Activated B cell treated with CpG ODN at 0.5 μM for 24 hours (primary cell): ENCODE data around the gene ALG9. TPM values are rescaled to one million over a fixed set of nuclear protein-coding genes. Genes with fewer than 3 reads are reported as not detected.

Experiments
- ATAC-seq: fragments of 200-7000 bp; cut with Tn5 transposase; one replicate; pipeline ENCODE4 v1.10.0; 2021; ENCODE audit warnings: low read depth, mild to moderate bottlenecking, moderate library complexity
- CTCF ChIA-PET: fragments of 350-600 bp; sonication (Branson Sonifier 250); formaldehyde crosslinking; loops from one replicate; lab custom pipeline; 2021; ENCODE audit warnings: antibody characterized with exemption; lab: Charles Lee
- POLR2A ChIA-PET: fragments of 350-600 bp; sonication (Branson Sonifier 250); formaldehyde crosslinking; loops from one replicate; lab custom pipeline; 2021; ENCODE audit warnings: antibody characterized with exemption; lab: Charles Lee
- DNase-seq: peaks from one replicate; pipeline ENCODE4 v3.0.0; 2022
- H3K27ac Mint-ChIP-seq: one replicate; pipeline ENCODE4 v1.8.0; 2020; ENCODE audit warnings: mixed read lengths
- H3K27me3 Mint-ChIP-seq: one replicate; pipeline ENCODE4 v1.8.0; 2021; ENCODE audit warnings: mixed read lengths
- H3K36me3 Mint-ChIP-seq: one replicate; pipeline ENCODE4 v1.8.0; 2021; ENCODE audit warnings: low read depth, mixed read lengths
- H3K4me1 Mint-ChIP-seq: one replicate; pipeline ENCODE4 v1.8.0; 2021; ENCODE audit warnings: mixed read lengths
- H3K4me3 Mint-ChIP-seq: one replicate; pipeline ENCODE4 v1.8.0; 2020; ENCODE audit warnings: mild to moderate bottlenecking, mixed read lengths
- H3K9me3 Mint-ChIP-seq: one replicate; pipeline ENCODE4 v1.8.0; 2020; ENCODE audit warnings: mixed read lengths
- intact Hi-C: fragments of 100-400 bp; cut with micrococcal nuclease; formaldehyde crosslinking; loops from one replicate; pipeline ENCODE4 v1.15.1; 2024
- total RNA-seq: library from RNA; stranded (reverse); gene quantifications from 2 replicates; pipeline ENCODE4 v1.2.3, GENCODE V29; 2022
- TF ChIP-seq, protein P1 (sequence below): fragments of 200-600 bp; IDR thresholded peaks from one replicate; pipeline ENCODE4 v1.8.0; 2022; ENCODE audit warnings: antibody characterized with exemption, mild to moderate bottlenecking

Gene ALG9
- total RNA-seq, 1 donor from 2014 or later, result 20.1 TPM

DNA sequence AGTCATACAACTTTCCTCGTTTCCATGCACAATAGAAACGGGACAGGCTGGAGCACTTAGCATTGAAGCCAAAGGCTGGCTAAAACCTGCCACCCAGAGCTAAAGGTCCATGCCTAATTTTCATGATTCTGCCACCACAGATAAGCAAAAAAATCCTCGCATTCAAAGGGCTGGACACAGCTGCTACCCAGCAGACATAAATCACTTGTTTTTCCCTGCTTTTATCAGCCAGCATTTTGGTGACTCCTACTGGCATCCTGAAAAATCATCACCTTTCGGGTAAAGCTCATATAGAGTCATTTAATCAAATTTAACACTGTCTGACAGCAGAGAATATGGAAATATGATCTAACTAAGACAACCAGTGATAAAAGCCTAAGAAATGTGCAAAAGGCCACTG, 37.9 kb downstream of the ALG9 start:
- Mint-ChIP-seq H3K4me3 (no peak overlapping the region), H3K27me3 (no peaks in the 10 kb centered on the region), H3K9me3 (no peaks in the 10 kb centered on the region), H3K36me3 (peaks cover 72% of the 10 kb centered on the region), H3K27ac (no peak overlapping the region), H3K4me1 (no peaks in the 10 kb centered on the region)
- DNase-seq, result no peak
- ChIA-PET POLR2A (no interaction called here), CTCF (interaction anchor here (1.8 kb wide), 1 partner anchor 268 kb away, joined by 4 read pairs; no protein-coding TSS in a partner anchor)
- TF ChIP-seq, protein P1, sequence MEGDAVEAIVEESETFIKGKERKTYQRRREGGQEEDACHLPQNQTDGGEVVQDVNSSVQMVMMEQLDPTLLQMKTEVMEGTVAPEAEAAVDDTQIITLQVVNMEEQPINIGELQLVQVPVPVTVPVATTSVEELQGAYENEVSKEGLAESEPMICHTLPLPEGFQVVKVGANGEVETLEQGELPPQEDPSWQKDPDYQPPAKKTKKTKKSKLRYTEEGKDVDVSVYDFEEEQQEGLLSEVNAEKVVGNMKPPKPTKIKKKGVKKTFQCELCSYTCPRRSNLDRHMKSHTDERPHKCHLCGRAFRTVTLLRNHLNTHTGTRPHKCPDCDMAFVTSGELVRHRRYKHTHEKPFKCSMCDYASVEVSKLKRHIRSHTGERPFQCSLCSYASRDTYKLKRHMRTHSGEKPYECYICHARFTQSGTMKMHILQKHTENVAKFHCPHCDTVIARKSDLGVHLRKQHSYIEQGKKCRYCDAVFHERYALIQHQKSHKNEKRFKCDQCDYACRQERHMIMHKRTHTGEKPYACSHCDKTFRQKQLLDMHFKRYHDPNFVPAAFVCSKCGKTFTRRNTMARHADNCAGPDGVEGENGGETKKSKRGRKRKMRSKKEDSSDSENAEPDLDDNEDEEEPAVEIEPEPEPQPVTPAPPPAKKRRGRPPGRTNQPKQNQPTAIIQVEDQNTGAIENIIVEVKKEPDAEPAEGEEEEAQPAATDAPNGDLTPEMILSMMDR, result no peak
- intact Hi-C loops, result no loop called here
- ATAC-seq, result no peak

DNA sequence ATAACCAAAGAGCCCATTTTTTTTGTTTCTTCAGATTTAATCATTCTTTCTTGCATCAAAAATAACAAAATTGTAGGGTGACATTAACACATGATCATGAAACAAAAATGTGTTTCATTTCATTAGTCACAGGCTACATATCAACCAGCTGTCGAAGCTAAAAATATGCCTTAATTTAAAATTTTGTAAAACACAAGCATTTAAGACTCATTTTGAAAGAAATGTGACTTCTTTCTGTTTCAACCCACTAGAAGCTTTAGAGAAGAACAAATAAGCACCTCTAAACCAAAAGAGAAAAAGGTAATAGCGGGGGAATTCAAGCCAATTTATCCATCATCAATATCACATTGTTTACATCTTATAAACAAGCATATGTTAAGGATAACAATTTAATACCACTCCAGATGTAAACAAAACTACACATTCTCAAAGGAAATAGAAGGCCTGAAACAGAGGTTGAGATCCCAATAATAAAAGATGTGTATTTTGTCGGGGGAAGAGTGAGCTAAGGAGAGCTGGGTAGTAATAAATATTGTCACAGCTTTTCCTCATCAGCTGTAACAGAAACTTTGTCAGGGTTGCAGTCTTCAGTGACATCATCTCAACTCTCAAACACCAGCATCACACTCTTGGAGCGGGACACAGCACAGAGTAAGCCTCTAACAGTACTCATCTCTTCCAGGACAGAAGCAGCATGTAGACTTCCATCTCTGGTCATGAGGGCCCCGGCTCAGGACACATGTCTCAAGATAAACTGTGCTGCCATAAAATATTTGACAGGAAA, 42.0 kb downstream of the ALG9 start:
- peaks cover 56% of the 10 kb centered on the region for H3K36me3 Mint-ChIP-seq
- H3K9me3 Mint-ChIP-seq, result no peaks in the 10 kb centered on the region
- H3K4me1 Mint-ChIP-seq, result no peaks in the 10 kb centered on the region
- no peak overlapping the region for H3K4me3 Mint-ChIP-seq
- no peaks in the 10 kb centered on the region for H3K27me3 Mint-ChIP-seq
- TF ChIP-seq, protein P1, result no peak
- no peak for ATAC-seq
- no peak for DNase-seq
- POLR2A ChIA-PET, result no interaction called here
- intact Hi-C loops, result no loop called here
- CTCF ChIA-PET, result no interaction called here
- H3K27ac Mint-ChIP-seq, result no peak overlapping the region

DNA sequence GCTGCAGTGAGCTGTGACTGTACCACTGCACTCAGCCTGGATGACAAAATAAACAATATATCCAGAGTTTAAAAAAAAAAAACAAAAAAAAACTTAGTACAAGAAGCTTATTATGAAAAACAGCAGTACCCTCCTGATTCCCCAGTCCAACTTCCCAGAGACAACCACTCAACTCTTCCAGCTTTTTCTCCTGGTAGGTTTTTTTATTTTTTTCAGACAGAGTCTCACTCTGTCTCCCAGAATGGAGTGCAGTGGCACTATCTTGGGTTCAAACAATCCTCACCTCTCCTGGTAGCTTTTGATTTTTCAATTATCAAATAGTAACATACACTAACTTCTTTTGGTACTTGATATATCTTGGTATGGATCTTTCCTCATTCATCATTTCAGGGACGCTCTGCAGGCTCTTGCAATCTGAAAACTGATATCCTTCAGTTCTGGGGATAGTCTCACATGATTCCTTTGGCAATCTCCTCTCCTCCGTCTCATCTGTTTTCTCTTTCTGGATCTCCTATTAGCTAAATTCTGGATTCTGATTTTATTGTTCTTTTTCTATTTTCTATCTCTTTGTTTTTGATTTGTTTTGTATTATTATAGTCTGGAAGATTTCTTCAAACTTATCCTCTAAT, 44.9 kb downstream of the ALG9 start:
- Mint-ChIP-seq H3K4me3 (no peak overlapping the region), H3K4me1 (no peaks in the 10 kb centered on the region), H3K9me3 (no peaks in the 10 kb centered on the region), H3K27me3 (no peaks in the 10 kb centered on the region), H3K27ac (no peak overlapping the region), H3K36me3 (peaks cover 42% of the 10 kb centered on the region)
- ChIA-PET CTCF (no interaction called here), POLR2A (no interaction called here)
- DNase-seq (no peak), ATAC-seq (no peak)
- intact Hi-C loops, result no loop called here
- TF ChIP-seq, protein P1, result no peak

DNA sequence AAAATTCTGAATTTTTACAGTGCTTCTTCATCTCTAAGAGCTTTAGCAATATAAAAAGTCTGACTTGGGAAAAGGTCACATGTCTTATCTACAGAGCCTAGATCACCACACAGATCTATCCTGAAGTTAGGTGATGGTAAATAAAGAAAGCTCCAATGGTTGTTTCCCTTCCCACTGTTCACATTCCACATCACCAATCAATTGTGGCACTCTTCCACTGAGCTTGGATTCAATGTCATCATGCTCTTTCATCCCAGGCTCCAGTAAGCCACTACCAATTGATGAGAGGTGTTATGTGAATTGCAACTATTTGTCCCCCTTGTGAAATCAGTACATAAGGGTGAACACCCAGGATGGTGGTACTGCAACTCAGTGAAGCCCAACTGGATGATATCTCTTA, 47.8 kb downstream of the ALG9 start:
- Mint-ChIP-seq H3K4me1 (no peaks in the 10 kb centered on the region), H3K9me3 (no peaks in the 10 kb centered on the region), H3K36me3 (peaks cover 35% of the 10 kb centered on the region), H3K27me3 (no peaks in the 10 kb centered on the region), H3K4me3 (no peak overlapping the region), H3K27ac (no peak overlapping the region)
- DNase-seq (no peak), ATAC-seq (no peak)
- ChIA-PET POLR2A (interaction anchor here (0.6 kb wide), 1 partner anchor 60 kb away, joined by 5 read pairs; no protein-coding TSS in a partner anchor), CTCF (no interaction called here)
- TF ChIP-seq, protein P1, result no peak
- intact Hi-C loops, result no loop called here

DNA sequence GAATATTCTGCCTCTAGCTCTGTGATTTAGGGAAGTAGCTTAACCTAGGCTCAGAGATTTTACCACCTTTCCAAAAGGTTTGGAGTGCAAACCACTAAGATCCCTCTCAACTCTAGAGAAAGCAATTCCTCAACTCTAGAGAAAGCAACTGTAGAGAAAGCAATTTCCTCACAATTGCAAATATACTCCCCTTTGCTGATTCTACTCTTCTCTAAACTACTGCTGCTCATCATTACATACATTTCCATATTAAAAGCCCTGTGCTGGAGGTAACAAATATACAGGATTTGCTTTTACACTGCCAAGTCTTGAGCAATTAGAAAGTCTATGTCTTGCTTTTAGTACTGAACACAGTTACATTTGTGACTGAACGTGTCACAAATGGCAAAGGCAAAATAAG, 48.2 kb downstream of the ALG9 start:
- Mint-ChIP-seq H3K27me3 (no peaks in the 10 kb centered on the region), H3K4me3 (no peak overlapping the region), H3K36me3 (peaks cover 31% of the 10 kb centered on the region), H3K9me3 (no peaks in the 10 kb centered on the region), H3K4me1 (no peaks in the 10 kb centered on the region), H3K27ac (no peak overlapping the region)
- ATAC-seq (no peak), DNase-seq (no peak)
- ChIA-PET CTCF (no interaction called here), POLR2A (interaction anchor here (0.6 kb wide), 1 partner anchor 61 kb away, joined by 5 read pairs; no protein-coding TSS in a partner anchor)
- intact Hi-C loops, result no loop called here
- TF ChIP-seq, protein P1, result no peak
